DND-41 (cell line): ENCODE results near the gene SLC23A2.

Experiments used
- ATAC-seq: fragments of 200-7000 bp; cut with Tn5 transposase; 3 replicates; pipeline ENCODE4 v1.9.1; 2021; ENCODE audit warnings: low read depth; ENCODE audit not compliant: insufficient read depth
- DNase-seq: peaks from one replicate; pipeline ENCODE4 v3.0.0-alpha.2; 2020
- H2AFZ ChIP-seq: 2 replicates; pipeline ENCODE4 v1.6.0; 2012; ENCODE audit warnings: low read depth, low read length
- H3K27ac ChIP-seq: 2 replicates; pipeline ENCODE4 v1.5.1; 2012; ENCODE audit warnings: low read length, inconsistent platforms
- H3K27me3 ChIP-seq: fragments of 200-600 bp; sonication (generic); 2 replicates; pipeline ENCODE4 v1.6.0; 2012; ENCODE audit warnings: low read length, mild to moderate bottlenecking, inconsistent platforms; ENCODE audit not compliant: insufficient read depth, poor library complexity
- H3K36me3 ChIP-seq: 2 replicates; pipeline ENCODE4 v1.5.1; 2012; ENCODE audit warnings: low read length, inconsistent platforms; ENCODE audit not compliant: insufficient read depth
- H3K4me1 ChIP-seq: 2 replicates; pipeline ENCODE4 v1.5.1; 2012; ENCODE audit warnings: mild to moderate bottlenecking, low read length; ENCODE audit not compliant: insufficient read depth
- H3K4me2 ChIP-seq: 2 replicates; pipeline ENCODE4 v1.6.0; 2012; ENCODE audit warnings: mild to moderate bottlenecking, moderate library complexity, low read length, inconsistent platforms; ENCODE audit not compliant: insufficient read depth
- H3K4me3 ChIP-seq, 2 experiments: fragments of 200-600 bp in 1 of 2; shearing (Covaris generic) in 1 of 2; 2 replicates each; pipeline ENCODE4 v1.5.1; 2012 to 2016; ENCODE audit warnings: inconsistent platforms in 2 of 2, low read length in 2 of 2, mild to moderate bottlenecking in 2 of 2, low read depth in 1 of 2, moderate library complexity in 1 of 2
- H3K79me2 ChIP-seq: 2 replicates; pipeline ENCODE4 v1.6.0; 2012; ENCODE audit warnings: low read length, inconsistent platforms; ENCODE audit not compliant: insufficient read depth
- H3K9ac ChIP-seq: 2 replicates; pipeline ENCODE4 v1.6.0; 2012; ENCODE audit warnings: low read depth, mild to moderate bottlenecking, inconsistent platforms, low read length, moderate library complexity
- H3K9me3 ChIP-seq: 2 replicates; pipeline ENCODE4 v1.5.1; 2012; ENCODE audit warnings: low read length, moderate library complexity, mild to moderate bottlenecking, inconsistent platforms; ENCODE audit not compliant: insufficient read depth, severe bottlenecking
- H4K20me1 ChIP-seq: 2 replicates; pipeline ENCODE4 v1.6.0; 2012; ENCODE audit warnings: low read length; ENCODE audit not compliant: insufficient read depth
- EZH2 ChIP-seq: IDR thresholded peaks from 3 replicates; pipeline ENCODE4 v1.6.1; 2012; ENCODE audit warnings: borderline replicate concordance, low read depth, mild to moderate bottlenecking, moderate library complexity, low read length, inconsistent platforms; ENCODE audit not compliant: severe bottlenecking
- TF ChIP-seq, protein P1 (sequence below): IDR thresholded peaks from 2 replicates; pipeline ENCODE4 v1.5.1; 2012; ENCODE audit warnings: borderline replicate concordance, low read length, moderate library complexity, mild to moderate bottlenecking; ENCODE audit not compliant: poor library complexity, severe bottlenecking; ENCODE audit errors: extremely low read depth

The SLC23A2 gene

GRCh38 chr20:4802527-4802926 lies 198.8 kb downstream of the SLC23A2 start:
- Histone ChIP-seq H3K27me3 (no peaks in the 10 kb centered on the region), H3K79me2 (no peaks in the 10 kb centered on the region), H3K9ac (no peak overlapping the region), H3K9me3 (peaks cover 5% of the 10 kb centered on the region), H3K4me3 (no peak overlapping the region), H3K27ac (no peak overlapping the region), H3K4me1 (no peaks in the 10 kb centered on the region), H3K4me2 (no peak overlapping the region), H4K20me1 (0 out of 2 replicates have a peak, but pooled peaks cover 7% of the 10 kb centered on the region), H2AFZ (no peak overlapping the region), H3K36me3 (peaks cover 22% of the 10 kb centered on the region)
- TF ChIP-seq, protein P1, sequence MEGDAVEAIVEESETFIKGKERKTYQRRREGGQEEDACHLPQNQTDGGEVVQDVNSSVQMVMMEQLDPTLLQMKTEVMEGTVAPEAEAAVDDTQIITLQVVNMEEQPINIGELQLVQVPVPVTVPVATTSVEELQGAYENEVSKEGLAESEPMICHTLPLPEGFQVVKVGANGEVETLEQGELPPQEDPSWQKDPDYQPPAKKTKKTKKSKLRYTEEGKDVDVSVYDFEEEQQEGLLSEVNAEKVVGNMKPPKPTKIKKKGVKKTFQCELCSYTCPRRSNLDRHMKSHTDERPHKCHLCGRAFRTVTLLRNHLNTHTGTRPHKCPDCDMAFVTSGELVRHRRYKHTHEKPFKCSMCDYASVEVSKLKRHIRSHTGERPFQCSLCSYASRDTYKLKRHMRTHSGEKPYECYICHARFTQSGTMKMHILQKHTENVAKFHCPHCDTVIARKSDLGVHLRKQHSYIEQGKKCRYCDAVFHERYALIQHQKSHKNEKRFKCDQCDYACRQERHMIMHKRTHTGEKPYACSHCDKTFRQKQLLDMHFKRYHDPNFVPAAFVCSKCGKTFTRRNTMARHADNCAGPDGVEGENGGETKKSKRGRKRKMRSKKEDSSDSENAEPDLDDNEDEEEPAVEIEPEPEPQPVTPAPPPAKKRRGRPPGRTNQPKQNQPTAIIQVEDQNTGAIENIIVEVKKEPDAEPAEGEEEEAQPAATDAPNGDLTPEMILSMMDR: no peak
- no peak for TF ChIP-seq EZH2
- no peak for ATAC-seq
- no peak for DNase-seq
